Erythroblast (primary cell): Measurements from ENCODE around the gene FITM1.

Source experiments
- GATA1 ChIP-seq: IDR thresholded peaks from 2 replicates; pipeline ENCODE4 v1.6.1; 2011; ENCODE audit warnings: low read depth, mild to moderate bottlenecking, control low read depth, low read length, moderate library complexity
- POLR2A ChIP-seq: IDR thresholded peaks from 2 replicates; pipeline ENCODE4 v1.6.1; 2011; ENCODE audit warnings: mild to moderate bottlenecking, low read length

GRCh38 chr14:24179294-24179960 lies 49.0 kb downstream of the FITM1 start:
- no peak for TF ChIP-seq POLR2A
- no peak for TF ChIP-seq GATA1
